SK-N-SH (cell line): Measurements from ENCODE around the gene TRHDE.

Experiments
- CHD2 ChIP-seq: fragments of 150-350 bp; IDR thresholded peaks from 2 replicates; pipeline ENCODE4 v1.6.1; 2018; ENCODE audit warnings: low read length; ENCODE audit not compliant: partially characterized antibody
- EP300 ChIP-seq, 2 experiments: IDR thresholded peaks; 2 replicates each; pipeline versions ENCODE4 v1.4.0 to v1.6.1; 2012; ENCODE audit warnings: borderline replicate concordance in 1 of 2, low read depth in 1 of 2, low read length in 1 of 2
- EZH2phosphoT487 ChIP-seq: fragments of 200-600 bp; sonication (generic); IDR thresholded peaks from 2 replicates; pipeline ENCODE4 v1.6.1; 2017; ENCODE audit warnings: low read depth, mixed run types, mild to moderate bottlenecking, antibody characterized with exemption, moderate library complexity, borderline replicate concordance
- FOXM1 ChIP-seq: IDR thresholded peaks from 2 replicates; pipeline ENCODE4 v1.4.0; 2012; ENCODE audit warnings: low read depth, mild to moderate bottlenecking
- MXI1 ChIP-seq: IDR thresholded peaks from 2 replicates; pipeline ENCODE4 v1.6.1; 2012; ENCODE audit warnings: mild to moderate bottlenecking, low read depth, low read length, improper control_type of control experiment
- RAD21 ChIP-seq: IDR thresholded peaks from 2 replicates; pipeline ENCODE4 v1.6.1; 2012; ENCODE audit warnings: mild to moderate bottlenecking, low read length
- SMC3 ChIP-seq: IDR thresholded peaks from 2 replicates; pipeline ENCODE4 v1.6.1; 2012; ENCODE audit warnings: low read depth, low read length, improper control_type of control experiment
- TF ChIP-seq, protein P1 (sequence below): IDR thresholded peaks from 2 replicates; pipeline ENCODE4 v1.6.1; 2012; ENCODE audit warnings: mild to moderate bottlenecking, low read depth, low read length, moderate library complexity
- TF ChIP-seq, protein P2 (sequence below): fragments of 200-600 bp; sonication (generic); IDR thresholded peaks from 2 replicates; pipeline ENCODE4 v1.6.1; 2017; ENCODE audit warnings: antibody characterized with exemption, mild to moderate bottlenecking, moderate library complexity
- TF ChIP-seq, protein P3 (sequence below): fragments of 150-350 bp; IDR thresholded peaks from 2 replicates; pipeline ENCODE4 v1.6.1; 2017; ENCODE audit warnings: antibody characterized with exemption, low read length, low read depth, borderline replicate concordance

DNA sequence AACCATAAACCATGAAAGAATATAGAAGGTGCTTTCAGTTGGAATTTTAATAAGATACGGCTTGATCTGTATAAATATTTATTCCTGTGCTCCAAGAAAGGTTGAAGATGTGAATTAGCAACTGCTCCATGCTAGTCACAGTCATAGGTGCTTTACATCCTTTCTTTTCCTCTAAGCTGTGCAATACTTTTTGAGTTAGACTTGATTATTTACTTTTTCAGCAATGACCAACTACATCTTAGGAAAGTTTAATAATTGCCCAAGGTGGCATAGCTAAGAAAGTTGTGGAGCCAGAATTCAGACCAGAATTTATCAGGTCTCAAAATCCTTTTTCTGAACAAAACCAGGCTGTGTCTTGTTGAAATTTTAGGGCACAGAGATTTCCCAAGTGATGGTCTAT lies 13.7 kb downstream of the TRHDE start:
- no peak for TF ChIP-seq SMC3
- TF ChIP-seq, protein P1, sequence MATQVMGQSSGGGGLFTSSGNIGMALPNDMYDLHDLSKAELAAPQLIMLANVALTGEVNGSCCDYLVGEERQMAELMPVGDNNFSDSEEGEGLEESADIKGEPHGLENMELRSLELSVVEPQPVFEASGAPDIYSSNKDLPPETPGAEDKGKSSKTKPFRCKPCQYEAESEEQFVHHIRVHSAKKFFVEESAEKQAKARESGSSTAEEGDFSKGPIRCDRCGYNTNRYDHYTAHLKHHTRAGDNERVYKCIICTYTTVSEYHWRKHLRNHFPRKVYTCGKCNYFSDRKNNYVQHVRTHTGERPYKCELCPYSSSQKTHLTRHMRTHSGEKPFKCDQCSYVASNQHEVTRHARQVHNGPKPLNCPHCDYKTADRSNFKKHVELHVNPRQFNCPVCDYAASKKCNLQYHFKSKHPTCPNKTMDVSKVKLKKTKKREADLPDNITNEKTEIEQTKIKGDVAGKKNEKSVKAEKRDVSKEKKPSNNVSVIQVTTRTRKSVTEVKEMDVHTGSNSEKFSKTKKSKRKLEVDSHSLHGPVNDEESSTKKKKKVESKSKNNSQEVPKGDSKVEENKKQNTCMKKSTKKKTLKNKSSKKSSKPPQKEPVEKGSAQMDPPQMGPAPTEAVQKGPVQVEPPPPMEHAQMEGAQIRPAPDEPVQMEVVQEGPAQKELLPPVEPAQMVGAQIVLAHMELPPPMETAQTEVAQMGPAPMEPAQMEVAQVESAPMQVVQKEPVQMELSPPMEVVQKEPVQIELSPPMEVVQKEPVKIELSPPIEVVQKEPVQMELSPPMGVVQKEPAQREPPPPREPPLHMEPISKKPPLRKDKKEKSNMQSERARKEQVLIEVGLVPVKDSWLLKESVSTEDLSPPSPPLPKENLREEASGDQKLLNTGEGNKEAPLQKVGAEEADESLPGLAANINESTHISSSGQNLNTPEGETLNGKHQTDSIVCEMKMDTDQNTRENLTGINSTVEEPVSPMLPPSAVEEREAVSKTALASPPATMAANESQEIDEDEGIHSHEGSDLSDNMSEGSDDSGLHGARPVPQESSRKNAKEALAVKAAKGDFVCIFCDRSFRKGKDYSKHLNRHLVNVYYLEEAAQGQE = no peak
- no peak for TF ChIP-seq EP300 (IDR thresholded peaks at IDR 0.05; ENCODE audit: borderline replicate concordance in 1 of 2, low read depth in 1 of 2, low read length in 1 of 2)
- no peak for TF ChIP-seq FOXM1
- no peak for TF ChIP-seq EZH2phosphoT487
- TF ChIP-seq, protein P2, sequence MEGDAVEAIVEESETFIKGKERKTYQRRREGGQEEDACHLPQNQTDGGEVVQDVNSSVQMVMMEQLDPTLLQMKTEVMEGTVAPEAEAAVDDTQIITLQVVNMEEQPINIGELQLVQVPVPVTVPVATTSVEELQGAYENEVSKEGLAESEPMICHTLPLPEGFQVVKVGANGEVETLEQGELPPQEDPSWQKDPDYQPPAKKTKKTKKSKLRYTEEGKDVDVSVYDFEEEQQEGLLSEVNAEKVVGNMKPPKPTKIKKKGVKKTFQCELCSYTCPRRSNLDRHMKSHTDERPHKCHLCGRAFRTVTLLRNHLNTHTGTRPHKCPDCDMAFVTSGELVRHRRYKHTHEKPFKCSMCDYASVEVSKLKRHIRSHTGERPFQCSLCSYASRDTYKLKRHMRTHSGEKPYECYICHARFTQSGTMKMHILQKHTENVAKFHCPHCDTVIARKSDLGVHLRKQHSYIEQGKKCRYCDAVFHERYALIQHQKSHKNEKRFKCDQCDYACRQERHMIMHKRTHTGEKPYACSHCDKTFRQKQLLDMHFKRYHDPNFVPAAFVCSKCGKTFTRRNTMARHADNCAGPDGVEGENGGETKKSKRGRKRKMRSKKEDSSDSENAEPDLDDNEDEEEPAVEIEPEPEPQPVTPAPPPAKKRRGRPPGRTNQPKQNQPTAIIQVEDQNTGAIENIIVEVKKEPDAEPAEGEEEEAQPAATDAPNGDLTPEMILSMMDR = no peak
- no peak for TF ChIP-seq MXI1
- TF ChIP-seq, protein P3, sequence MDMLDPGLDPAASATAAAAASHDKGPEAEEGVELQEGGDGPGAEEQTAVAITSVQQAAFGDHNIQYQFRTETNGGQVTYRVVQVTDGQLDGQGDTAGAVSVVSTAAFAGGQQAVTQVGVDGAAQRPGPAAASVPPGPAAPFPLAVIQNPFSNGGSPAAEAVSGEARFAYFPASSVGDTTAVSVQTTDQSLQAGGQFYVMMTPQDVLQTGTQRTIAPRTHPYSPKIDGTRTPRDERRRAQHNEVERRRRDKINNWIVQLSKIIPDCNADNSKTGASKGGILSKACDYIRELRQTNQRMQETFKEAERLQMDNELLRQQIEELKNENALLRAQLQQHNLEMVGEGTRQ = no peak
- TF ChIP-seq RAD21 = no peak
- no peak for TF ChIP-seq CHD2
